GM04503 (cell line): ENCODE measurements around the gene UQCRC1.

Experiments used
- DNase-seq: peaks from one replicate; pipeline ENCODE4 v3.0.0-alpha.2; 2012; ENCODE audit warnings: low read depth

UQCRC1 gene

GRCh38 chr3:48599077-48599501 lies 10.4 kb downstream of the UQCRC1 start:
- no peak for DNase-seq

DNA sequence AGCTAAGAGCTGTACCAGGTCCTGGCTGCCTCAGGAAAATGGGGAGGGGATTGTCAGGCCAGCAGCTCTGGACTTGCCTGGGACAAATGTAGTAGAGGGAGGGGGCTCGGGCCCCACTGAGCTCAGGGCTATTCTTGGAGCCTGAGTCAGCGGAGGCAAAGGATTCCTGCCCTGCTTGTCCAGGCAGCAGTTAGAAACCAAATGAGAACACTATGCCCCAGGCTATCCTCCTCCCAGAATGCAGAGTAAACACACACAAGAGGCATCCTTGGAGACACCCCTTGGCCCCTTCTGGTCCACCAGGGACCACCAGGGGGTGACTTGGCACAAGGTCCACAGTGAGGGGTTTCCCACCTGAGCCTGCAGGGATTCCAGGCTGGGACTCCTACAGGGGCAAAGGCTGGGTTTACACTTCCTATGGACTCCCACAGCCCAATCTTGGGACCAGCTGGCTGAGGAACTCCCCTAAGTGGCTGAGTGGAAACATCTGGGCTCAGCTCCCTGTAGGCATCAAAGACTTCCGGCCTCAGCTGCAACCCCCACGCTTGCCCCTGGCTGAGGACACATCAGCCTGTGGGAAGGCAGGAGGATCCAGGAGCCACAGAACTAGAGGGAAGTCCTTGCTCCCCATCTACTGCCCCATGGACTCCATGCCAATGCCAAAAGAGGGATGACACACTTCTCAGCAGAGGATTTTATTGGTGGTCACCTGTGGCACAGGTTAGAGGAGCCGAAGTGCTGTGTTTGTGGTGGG lies 10.9 kb downstream of the UQCRC1 start:
- DNase-seq: peak; percentile 85

DNA sequence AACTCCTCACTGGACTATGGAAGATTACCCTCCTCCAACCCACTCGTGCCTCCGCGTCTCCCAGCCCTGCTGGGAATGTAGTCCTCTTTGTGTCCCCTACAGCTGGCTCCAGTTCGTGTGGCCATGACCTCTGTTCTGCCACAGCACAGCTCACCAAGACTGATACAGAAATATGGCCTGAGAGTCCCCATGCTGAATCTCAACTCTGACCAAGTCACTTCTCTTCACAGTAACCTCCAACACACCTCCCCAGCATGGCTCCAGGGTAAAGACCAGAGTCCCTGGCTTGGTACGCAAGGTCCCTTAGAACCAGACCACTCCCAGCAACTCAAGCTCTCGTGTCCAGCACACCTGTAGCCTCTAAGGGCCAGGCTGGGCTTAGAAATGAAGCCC lies 12.0 kb downstream of the UQCRC1 start:
- DNase-seq: no peak

DNA sequence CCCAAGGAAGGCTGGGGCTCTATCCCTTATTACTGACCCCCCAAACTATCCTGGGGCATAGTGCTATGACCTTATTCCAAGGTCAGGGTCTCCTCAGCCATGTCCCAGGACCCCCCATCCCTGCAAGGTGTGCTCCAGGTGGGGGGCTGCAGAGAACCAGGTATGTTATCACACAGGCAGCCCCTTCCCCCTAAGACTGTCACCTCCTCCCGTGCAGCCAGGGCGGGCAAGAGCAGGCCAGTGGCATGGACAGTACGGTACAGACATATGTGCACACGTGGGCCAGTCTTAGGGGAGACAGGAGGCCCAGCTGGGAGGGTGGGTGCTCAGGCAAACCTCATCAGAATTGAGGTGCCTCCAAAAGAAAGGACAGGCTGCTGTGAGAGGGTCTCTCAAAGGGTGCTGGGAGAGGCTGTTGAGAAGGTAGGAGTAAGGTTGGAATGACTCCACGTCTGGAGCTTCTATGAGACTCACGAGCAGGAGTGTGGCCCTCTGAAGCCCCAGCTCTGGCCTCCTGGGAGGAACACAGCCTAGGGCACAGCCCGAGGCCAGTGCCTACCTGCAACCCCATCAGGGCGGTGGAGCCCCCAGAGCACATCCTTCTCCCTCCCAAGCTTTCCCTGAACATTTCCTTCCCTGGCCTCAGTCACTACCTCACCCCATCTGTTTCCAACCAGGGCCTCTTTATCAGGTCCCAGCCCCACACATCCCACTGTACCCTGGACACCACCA lies 12.6 kb downstream of the UQCRC1 start:
- DNase-seq: no peak

- no peak for DNase-seq
These were observed 13.3 kb downstream of the UQCRC1 start for GRCh38 chr3:48596157-48596556.

- peak; percentile 43 for DNase-seq
These were observed 13.8 kb downstream of the UQCRC1 start for GRCh38 chr3:48595526-48596121.

GRCh38 chr3:48595075-48595525 lies 14.3 kb downstream of the UQCRC1 start, which contains the start of gene COL7A1:
TSS of gene COL7A1 (minus strand) at chr3:48595329. CDS start at chr3:48595159, 170 bp downstream.
- DNase-seq: no peak

GRCh38 chr3:48594417-48595049 lies 14.9 kb downstream of the UQCRC1 start:
- DNase-seq: peak; percentile 36

DNA sequence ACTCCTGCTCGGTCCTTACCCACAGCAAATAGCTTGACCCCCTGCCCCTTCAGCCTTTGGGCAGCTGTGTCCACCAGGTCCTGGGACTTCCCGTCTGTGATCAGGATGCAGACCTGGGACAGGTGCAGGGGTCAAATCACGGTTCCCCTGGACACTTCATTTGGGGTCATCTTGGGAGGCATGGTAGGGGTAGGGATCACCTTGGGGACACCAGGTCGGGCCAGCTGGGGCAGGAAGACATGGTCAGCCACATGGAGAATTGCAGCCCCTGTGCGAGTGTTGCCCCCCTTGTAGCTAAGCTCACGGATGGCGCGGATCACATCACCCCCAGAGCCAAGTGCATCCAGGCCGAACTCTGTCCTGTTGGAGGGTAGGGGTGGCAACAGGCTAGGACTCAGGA lies 16.1 kb downstream of the UQCRC1 start:
- DNase-seq: no peak

- DNase-seq: no peak
These were observed 16.8 kb downstream of the UQCRC1 start for GRCh38 chr3:48592519-48593087.

- no peak for DNase-seq
These were observed 17.4 kb downstream of the UQCRC1 start for GRCh38 chr3:48591886-48592518.

GRCh38 chr3:48591436-48591835 lies 18.0 kb downstream of the UQCRC1 start:
- DNase-seq: no peak

DNA sequence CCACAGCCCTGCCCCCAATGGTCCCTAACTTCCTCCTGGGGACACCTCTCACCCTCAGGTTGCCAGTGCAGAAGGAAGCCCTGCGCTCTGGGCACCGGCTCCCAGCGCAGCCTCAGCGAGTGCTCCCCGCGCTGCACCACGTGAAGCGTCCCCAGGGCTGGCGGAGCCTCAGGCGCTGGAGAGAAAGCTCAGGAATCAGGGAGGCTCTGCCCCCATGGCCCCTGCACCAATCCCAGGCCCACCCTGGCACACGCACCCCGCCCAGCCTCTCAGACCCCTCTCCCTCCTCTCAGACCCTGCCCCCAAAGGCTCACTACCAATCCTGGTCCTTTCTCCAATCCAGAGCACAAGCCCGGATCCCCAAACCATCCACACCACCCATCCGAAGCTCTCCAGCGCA lies 21.2 kb downstream of the UQCRC1 start:
- DNase-seq: no peak

GRCh38 chr3:48587686-48588085 lies 21.8 kb downstream of the UQCRC1 start:
- no peak for DNase-seq

DNA sequence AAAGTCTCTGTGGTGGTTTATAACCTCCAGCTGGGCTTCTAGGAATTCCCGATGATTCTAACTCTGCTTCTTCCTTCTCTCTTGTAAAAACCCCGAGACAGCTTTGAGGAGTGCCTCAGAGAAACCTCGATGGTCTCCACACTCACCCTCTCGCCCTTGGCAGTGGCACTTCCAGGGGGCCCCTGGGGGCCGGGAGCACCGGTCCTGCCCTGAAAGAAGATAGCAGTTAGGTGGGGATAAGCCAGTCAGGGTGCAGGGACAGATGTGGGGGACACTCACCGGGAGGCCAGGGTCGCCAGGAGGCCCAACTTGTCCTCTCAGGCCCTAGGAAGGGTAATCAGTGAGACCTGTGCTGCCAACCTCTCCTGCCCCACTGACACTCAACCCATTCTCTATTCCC lies 24.0 kb downstream of the UQCRC1 start:
- DNase-seq: no peak

- no peak for DNase-seq
These were observed 24.6 kb downstream of the UQCRC1 start for GRCh38 chr3:48584836-48585235.

- DNase-seq: no peak
These were observed 27.6 kb downstream of the UQCRC1 start for GRCh38 chr3:48581621-48582481.

DNA sequence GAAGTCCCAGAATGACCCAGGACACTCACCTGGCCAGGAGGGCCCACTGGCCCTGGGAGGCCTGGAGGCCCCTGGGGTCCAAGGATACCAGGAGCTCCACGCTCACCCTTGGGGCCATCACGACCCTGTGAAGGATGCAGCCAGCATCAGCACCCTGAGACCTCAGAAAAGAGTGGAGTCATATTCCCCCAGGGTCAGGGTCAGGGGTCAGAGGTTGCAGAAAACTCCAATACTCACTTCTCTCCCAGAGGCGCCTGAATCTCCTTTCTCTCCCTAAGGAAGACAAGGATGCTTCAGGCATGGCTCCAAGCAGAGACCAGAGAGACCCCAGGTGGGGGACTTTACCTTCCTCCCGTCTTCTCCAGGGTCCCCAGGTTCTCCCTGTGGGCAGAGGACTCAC lies 32.8 kb downstream of the UQCRC1 start:
- no peak for DNase-seq

DNA sequence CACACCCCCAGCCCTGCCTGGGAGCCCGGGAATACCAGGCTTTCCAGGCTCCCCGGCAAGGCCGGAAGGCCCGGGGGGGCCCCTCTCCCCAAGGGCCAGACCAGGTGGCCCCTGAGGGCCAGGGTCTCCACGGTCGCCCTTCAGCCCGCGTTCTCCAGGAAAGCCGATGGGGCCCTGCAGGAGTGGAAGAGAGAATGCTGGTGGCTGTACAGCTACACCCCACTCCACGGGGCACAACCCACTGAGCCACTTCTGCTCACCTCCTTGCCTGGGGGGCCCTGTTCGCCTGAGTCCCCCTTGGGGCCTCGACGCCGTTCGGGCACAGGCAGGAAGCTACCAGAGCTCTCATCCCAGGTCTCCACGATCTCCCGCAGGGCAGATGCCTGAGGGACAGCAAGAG lies 34.1 kb downstream of the UQCRC1 start:
- DNase-seq: no peak

GRCh38 chr3:48573973-48574585 lies 35.4 kb downstream of the UQCRC1 start:
- DNase-seq: no peak
